ENCODE measurements around the gene TPM4.
"Not testable (repeated sequence)": the region's sequence is repeated elsewhere in the genome, so short reads cannot be mapped to it uniquely, and the experiment has no call there.

TPM4 gene

DNA sequence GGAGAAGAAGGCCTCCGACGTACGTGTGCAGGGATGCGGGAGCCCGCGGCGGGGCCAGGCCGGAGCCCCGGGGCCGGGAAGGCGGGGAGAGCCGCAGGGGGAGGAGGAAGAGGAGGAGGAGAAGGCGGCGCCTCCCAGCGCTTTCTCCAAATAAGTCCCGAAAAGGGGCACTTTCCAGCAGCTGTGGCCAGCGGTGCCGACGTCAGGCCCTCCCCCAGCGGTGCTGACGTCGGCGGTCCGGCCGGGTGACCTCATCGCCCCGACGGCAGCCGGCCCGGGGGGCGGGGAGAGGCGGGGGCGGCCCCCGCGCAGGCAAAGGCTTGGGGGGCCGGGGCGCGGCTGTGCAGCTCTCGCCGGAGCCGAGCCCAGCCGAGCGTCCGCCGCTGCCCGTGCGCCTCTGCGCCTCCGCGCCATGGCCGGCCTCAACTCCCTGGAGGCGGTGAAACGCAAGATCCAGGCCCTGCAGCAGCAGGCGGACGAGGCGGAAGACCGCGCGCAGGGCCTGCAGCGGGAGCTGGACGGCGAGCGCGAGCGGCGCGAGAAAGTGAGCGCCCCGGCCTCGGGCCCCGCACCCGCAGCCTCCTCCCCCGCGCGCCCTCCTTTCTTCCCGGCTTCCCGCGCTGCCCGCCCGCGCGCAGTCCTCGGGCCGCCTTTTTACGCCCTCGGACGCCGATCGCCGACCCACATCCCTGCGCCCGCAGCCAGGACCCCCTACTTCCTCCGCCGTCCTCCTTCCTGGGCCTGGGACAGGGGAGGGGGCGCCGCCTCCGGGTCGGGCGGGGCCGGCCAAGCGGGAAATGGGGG is at the start of gene TPM4:
TPM4 (plus strand) TSS at position 342 of the 804 bp plus-strand sequence; CDS start at position 413, 71 bp downstream.
- DNase-seq (ENCODE audit: low read depth in 2 of 2), result peak; percentile 83 to 90

DNA sequence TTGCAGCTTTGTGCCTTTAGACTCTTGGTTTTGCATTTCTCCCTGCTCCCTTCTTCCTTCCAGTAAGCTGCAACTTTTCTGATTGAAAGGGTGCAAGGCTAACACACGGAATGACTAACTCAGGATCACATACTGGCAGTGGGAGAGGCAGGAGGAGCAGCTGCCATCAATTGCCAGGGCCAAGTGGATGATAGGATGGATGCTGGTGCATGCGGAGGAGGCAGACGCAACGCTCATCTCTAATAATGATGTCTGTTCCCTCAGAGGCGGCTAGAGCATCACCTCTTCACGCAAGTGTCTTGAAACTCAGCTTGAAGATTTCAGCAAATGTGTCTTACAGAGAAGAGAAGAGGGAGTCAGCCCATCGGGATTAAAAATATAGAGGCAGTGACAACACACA is 49.5 kb upstream of the TPM4 start:
- DNase-seq (ENCODE audit: low read depth in 2 of 2), result no peak

DNA sequence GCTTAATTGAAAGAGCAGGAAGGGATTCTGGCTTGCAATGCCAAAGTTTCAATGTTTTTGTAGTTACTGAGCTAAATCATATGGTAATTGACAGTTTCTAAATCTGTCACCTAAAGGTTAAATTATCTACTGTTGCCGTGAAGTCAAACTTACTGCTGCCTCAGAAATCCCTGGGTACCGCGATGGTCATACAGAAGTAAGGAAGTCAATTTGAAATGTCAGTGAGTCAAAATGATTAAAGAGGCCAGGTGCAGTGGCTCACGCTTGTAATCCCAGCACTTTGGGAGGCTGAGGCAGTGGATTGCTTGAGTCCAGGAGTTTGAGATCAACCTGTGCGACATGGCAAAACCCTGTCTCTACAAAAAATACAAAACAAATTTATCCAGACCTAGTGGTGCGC is 48.8 kb upstream of the TPM4 start:
- no peak for DNase-seq (ENCODE audit: low read depth in 2 of 2)

- not testable (repeated sequence) for DNase-seq (ENCODE audit: low read depth in 2 of 2)
Observed at GRCh38 chr19:16030155-16030554, 46.1 kb upstream of the TPM4 start.

GRCh38 chr19:16030964-16031871 is 45.1 kb upstream of the TPM4 start:
- DNase-seq (ENCODE audit: low read depth in 2 of 2), result no peak

GRCh38 chr19:16031872-16032200 is 44.5 kb upstream of the TPM4 start:
- DNase-seq (ENCODE audit: low read depth in 2 of 2), result no peak

- no peak for DNase-seq (ENCODE audit: low read depth in 2 of 2)
Observed at GRCh38 chr19:16032509-16033135, 43.7 kb upstream of the TPM4 start.

DNA sequence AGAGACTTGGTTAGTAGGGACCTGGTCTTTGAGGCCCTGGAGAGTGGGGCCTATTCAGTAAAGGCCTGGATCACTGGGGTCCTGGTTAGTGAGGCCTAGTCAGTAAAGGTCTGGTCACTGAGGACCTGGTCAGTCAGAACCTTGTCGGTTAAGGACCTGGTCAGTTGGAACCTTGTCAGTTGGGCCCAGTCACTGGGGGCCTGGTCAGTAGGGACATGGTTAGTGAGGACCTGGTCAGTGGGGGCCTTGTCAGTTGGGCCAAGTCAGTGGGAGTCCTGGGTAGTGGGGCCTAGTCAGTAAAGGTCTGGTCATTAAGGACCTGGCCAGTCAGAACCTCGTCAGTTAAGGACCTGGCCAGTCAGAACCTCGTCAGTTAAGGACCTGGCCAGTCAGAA is 43.2 kb upstream of the TPM4 start:
- no peak for DNase-seq (ENCODE audit: low read depth in 2 of 2)

DNA sequence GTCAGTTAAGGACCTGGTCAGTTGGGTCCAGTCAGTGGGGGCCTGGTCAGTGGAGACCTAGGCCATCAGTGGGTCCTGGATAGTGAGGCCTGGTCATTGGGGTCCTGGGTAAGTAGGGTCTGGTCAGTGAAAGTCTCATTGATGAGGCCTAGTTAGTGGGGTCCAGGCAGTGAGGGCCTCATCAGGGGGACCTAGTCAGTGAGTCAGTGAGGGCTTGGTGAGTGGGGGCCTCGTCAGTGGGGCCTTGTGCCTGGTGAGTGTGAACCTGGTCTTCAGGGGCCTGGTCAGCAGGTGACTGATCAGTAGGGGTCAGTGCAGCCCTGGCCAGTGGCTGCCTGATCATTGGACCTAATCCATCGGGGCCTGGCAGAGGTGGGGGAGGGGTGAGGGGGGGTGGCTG is 42.6 kb upstream of the TPM4 start:
- no peak for DNase-seq (ENCODE audit: low read depth in 2 of 2)

GRCh38 chr19:16034180-16034579 is 42.1 kb upstream of the TPM4 start:
- no peak for DNase-seq (ENCODE audit: low read depth in 2 of 2)

GRCh38 chr19:16034958-16035560 is 41.2 kb upstream of the TPM4 start:
- no peak for DNase-seq (ENCODE audit: low read depth in 2 of 2)

DNA sequence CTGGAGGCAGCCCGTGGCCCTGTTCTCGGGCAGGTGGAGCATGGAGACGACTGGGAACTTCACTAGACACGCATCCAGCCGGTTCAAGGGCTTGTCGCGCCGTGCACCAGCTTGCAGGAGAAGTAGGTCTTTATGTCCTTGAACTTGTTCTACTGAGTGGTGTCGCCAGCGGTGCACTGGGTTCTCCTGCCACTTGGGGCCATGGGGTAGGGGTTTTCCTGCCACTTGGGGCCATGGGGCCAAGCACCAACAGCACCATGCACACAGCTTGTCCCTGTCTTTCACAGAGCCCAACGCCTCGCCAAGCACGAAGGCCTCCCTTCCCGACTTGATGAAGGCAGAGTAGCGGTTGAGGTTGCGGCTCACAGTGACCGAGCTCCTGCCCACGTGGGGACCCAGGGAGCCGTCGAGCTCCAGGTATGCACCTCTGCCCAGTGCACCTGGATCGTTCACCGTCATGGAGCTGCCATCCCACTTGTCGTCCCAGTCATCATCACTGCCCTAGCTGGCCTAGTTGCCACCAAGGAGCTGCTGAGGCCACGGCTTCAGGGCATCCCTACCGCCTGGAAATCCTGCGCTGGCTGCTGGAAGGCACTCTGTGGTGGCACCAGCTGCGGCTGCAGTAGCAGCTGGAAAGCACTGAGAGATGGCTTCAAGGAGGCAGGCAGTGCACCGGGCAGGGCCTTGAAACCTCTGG is 40.5 kb upstream of the TPM4 start:
- DNase-seq (ENCODE audit: low read depth in 2 of 2), result no peak

GRCh38 chr19:16036397-16036925 is 39.8 kb upstream of the TPM4 start:
- no peak for DNase-seq (ENCODE audit: low read depth in 2 of 2)

DNA sequence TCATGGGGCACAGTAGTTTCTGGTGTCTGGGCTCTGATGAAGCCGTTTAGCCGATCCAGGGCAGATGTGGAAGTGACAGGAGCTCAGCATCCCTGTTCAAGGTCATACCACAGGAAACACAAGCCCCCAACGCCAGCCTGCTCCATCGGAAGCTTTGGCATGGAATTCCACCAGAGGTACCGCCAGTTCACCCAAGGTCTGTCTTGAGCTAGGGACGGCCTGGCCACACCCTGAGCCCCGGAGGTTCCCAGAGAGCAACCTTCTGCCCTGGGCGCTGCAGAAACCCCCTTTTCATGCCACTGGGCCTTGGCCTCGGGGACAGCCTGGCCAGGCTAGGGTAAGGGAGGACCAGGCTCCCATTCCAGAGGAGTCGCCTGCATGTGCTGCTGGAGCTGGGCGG is 39.4 kb upstream of the TPM4 start:
- DNase-seq (ENCODE audit: low read depth in 2 of 2), result no peak

DNA sequence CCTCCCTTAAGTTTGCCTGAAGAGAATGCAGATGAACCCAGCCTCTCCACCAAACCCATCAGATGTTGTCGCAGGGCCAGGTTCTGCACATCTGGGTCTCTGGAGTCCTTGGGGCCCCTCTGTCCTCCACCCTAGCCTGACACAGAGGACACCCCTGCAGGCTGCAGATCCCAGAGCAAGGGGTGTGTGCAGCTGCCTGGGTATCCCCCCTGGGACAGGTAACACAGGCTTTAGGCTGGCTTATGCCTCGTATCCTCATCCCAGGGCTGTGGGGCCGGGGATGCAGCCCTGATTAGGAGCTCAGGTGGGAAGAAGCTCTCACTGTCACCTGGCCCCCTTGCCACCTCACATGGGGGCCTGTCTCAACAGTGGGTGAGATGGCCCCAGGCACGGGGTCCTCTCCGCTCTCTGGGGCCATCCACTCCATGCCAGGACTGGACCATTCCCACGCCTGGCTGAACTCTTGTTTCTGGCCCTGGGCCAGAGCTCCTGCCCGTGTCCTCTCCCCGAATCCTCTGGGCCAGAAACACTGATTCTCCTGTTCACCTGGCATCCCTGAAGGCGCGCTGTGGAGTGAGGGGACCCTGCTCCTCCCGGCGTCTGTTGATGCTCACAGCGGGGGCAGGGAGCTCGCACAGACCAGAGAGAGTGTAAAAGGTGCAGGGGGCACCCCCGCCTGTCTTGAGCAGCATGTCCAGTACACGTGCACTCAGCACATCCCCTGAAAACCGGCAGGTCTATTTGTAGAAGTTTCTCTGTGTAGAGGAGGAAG is 38.7 kb upstream of the TPM4 start:
- no peak for DNase-seq (ENCODE audit: low read depth in 2 of 2)

DNA sequence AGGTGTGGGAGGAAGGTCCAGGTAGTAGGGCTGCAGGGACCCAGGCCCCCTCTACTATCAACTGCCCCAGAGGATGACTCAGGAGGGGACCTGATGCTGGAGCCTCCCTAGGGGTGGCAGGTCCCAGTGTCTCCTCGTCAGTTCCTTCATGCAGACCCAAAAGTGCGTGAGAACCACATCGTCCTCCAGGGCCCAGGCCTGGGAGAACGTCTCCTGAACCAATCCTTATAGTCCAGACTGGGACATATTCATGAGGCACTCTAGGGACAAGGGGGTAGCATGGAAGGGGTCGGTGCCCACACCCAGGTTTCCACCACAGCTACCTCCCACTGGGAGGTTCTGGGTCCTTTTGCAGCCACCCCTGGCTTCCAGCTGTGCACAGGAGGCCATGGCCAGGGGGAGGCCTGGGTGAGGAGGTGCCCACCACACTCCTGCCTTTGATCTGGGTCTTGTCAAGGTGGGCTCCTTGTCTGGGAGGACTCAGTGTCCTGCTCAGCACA is 38.0 kb upstream of the TPM4 start:
- DNase-seq (ENCODE audit: low read depth in 2 of 2), result no peak

GRCh38 chr19:16039081-16039480 is 37.2 kb upstream of the TPM4 start:
- no peak for DNase-seq (ENCODE audit: low read depth in 2 of 2)

DNA sequence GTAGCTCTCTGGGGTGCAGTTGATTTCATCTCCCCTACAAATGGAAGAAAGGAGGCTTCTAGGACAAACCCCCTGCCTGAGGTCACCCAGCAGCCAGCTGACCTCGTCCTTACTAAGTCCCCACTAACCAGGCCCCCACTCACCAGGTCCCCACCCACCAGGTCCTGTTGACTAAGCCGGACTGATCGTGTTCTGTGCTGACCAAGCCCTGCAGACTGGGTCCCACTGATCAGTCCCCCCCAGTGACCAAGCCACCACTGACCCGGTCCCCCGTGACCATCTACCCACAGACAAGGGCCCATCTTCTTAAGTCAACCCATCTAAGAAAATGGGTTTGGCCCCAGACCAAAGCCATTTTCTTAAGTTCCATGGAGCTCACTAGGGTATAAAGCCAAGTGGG is 36.8 kb upstream of the TPM4 start:
- DNase-seq (ENCODE audit: low read depth in 2 of 2), result no peak

GRCh38 chr19:16040642-16041041 is 35.7 kb upstream of the TPM4 start:
- DNase-seq (ENCODE audit: low read depth in 2 of 2), result no peak

DNA sequence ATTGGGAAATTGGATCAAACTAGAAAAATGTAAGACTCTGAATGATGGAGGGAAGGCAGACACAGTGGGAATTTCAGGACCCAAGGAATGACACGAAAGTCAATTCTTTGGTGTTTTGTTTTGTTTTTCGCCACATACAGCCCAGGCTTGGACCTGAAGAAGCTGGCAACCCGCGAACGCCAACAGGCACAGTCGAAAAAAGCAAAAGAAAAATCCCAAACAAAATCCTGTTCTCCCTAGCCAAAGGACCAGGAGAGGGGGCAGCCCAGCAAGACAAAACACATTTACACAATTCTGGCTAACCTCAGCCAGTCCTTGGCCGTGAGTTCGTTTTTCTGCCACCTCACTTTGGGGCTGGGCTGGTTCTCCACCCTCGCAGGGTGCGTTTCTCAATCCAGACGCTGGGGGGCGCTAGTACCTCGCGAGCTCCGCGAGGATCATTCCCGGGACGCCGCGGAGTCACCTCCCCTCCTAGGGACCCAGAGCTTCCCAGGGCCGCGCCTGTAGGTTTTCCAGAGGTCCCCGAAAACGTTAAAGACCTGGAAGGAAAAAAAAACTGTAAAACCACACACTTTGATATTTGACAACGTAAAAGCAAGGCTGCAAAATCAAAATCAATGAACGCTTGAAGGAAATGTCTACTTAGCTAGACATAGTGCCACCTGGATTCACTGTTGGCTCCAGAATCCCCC is 34.9 kb upstream of the TPM4 start:
- DNase-seq (ENCODE audit: low read depth in 2 of 2), result peak; percentile 62 to 73
